ENCODE measurements around the gene SENP2. TPM values are rescaled to one million over a fixed set of nuclear protein-coding genes. Genes with fewer than 3 reads are reported as not detected.
A peak's percentile ranks its signal among the peaks of the same experiment; 100 is the strongest.

The SENP2 gene
- total and polyA plus RNA-seq, 8 donors: 31.6 to 49.9 (median 43.7) TPM

DNA sequence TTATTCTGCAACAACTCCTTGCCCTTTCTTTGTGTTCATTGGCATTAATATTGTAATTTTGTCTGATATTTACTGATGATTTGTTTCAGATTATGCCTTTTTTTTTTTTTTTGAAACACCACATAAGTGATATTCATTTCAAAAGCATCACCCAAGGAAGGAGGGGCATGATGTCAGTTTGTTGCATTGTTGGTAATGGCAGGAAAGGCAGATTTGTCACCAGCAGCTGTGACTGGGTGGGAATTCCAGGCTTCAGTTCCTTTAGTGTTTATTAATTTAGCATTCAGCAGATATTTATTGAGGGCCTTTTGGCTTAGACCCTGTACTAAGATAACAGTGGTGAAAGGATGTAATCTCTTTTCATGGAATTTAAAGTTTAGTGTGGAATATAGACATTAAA is 19.5 kb downstream of the SENP2 start:
- no peak for ATAC-seq
- intact Hi-C loops (cut with DNase I): no loop called here
- no peaks in the 10 kb centered on the region for H3K4me1 ChIP-seq

DNA sequence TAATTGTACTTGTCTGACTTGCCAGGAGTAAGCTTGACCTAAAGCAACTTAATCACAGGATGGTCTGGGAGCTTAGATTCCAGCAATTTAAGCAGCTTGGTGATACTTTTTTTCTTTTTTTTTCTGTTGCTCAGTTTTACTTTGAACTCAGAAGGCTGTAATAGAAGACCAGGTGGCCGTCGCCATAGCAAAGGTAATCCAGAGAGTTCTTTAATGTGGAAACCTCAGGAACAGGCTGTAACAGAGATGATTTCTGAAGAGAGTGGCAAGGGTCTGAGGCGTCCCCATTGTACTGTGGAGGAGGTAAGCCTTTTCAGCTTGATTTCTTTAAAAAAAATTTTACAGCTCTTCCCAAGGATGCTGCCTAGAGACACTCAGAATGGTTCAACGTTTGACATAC is 20.1 kb downstream of the SENP2 start:
- Histone ChIP-seq H3K9me3 (no peaks in the 10 kb centered on the region), H3K27me3 (no peaks in the 10 kb centered on the region), H3K27ac (no peak overlapping the region), H3K4me3 (no peak overlapping the region), H3K4me1 (no peaks in the 10 kb centered on the region), H3K36me3 (peaks cover 0 to 100% of the 10 kb centered on the region in 2 donors)
- ATAC-seq (no peak), DNase-seq (no peak)
- intact Hi-C loops (cut with DNase I): no loop called here
- TF ChIP-seq, protein P1, sequence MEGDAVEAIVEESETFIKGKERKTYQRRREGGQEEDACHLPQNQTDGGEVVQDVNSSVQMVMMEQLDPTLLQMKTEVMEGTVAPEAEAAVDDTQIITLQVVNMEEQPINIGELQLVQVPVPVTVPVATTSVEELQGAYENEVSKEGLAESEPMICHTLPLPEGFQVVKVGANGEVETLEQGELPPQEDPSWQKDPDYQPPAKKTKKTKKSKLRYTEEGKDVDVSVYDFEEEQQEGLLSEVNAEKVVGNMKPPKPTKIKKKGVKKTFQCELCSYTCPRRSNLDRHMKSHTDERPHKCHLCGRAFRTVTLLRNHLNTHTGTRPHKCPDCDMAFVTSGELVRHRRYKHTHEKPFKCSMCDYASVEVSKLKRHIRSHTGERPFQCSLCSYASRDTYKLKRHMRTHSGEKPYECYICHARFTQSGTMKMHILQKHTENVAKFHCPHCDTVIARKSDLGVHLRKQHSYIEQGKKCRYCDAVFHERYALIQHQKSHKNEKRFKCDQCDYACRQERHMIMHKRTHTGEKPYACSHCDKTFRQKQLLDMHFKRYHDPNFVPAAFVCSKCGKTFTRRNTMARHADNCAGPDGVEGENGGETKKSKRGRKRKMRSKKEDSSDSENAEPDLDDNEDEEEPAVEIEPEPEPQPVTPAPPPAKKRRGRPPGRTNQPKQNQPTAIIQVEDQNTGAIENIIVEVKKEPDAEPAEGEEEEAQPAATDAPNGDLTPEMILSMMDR (IDR thresholded peaks at IDR 0.05): no peak

More for the DNA sequence above, 19.5 kb downstream of the SENP2 start:
- Histone ChIP-seq H3K4me3 (no peak overlapping the region), H3K36me3 (peaks cover 0 to 100% of the 10 kb centered on the region in 2 donors), H3K27me3 (no peaks in the 10 kb centered on the region), H3K27ac (no peak overlapping the region), H3K9me3 (no peaks in the 10 kb centered on the region)
- TF ChIP-seq, protein P1 (IDR thresholded peaks at IDR 0.05): no peak
- DNase-seq: no peak

DNA sequence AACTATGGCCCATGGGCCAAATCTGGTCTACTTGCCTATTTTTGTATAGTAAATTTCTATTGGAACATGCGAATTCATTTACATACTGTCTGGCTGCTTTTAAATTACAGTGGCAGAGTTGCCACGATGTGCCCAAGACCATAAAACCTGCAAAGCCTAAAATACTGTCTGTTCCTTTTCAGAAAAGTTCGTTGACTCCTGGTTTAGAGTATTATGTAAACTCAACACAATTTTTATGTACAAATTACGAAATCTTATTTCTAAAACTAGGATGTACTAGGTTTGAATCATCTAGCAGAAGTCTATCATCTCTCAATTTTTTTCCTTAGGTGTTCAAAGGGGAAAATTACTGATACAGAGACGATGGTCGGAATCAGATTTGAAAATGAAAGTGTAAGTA is 26.9 kb downstream of the SENP2 start:
- intact Hi-C loops (cut with DNase I): no loop called here
- TF ChIP-seq, protein P1 (IDR thresholded peaks at IDR 0.05): no peak
- H3K36me3 ChIP-seq: peaks cover 0 to 96% of the 10 kb centered on the region in 2 donors

DNA sequence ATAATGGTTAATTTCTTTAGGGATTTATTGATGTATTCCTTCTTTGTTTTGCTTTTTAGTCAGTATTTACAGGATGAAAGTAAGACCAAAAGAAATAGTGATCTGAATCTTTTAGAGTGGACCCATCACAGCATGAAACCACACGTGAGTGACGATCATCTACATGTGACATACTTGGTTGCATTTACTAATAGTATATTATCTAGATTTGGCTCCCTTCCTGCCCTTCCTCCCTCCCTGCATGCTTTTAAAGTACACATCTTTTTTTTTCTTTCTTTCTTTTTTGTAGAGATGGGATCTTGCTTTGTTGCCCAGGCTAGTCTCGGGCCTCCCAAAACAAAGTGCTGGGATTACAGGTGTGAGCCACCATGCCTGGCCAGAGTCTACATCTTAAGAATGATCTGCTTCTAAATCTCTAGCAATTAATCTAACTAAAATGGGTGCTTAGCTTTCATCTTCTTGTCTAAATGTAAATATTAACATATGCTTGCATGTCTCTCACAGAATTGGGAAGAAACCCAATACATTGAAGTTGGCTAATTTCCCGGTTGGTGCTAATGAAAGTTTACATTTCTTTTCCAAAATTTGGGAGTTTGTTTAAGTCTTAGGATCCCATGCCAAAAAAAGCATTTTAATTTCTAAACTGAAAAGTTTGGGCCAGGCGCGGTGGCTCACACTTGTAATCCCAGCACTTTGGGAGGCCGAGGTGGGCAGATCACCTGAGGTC is 38.0 kb downstream of the SENP2 start:
- intact Hi-C loops (cut with DNase I): no loop called here
- Histone ChIP-seq H3K27me3 (no peaks in the 10 kb centered on the region), H3K27ac (no peak overlapping the region), H3K9me3 (no peaks in the 10 kb centered on the region), H3K4me3 (no peak overlapping the region), H3K4me1 (peaks cover under 1 to 3% of the 10 kb centered on the region in 2 donors), H3K36me3 (peaks cover 0 to 95% of the 10 kb centered on the region in 2 donors)
- ATAC-seq (no peak), DNase-seq (peak in 1 of 4 donors; percentile 17)
- TF ChIP-seq, protein P1 (IDR thresholded peaks at IDR 0.05): no peak

More for the DNA sequence above, 26.9 kb downstream of the SENP2 start:
- no peak overlapping the region for H3K4me3 ChIP-seq
- ATAC-seq (no peak), DNase-seq (no peak)
- no peaks in the 10 kb centered on the region for H3K4me1 ChIP-seq
- no peak overlapping the region for H3K27ac ChIP-seq
- no peaks in the 10 kb centered on the region for H3K27me3 ChIP-seq
- no peaks in the 10 kb centered on the region for H3K9me3 ChIP-seq

DNA sequence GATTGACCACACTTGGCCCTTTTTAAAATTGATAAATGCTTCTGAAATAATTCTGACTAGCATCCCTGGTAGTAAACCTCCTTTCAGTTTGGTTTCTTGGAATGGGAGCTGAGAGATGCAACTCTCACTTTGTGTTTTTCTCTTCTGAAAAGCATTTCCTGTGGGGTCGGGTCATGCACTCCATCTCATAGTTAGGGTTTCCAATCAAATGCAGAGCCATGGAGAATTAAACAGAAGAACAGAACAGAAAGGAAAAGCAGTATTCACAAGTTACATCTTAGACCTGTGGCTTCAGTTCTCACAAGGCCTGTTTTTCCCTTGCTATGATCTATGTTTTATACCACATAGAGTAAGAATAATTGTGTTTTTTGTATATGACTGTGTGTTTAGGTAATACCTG is 39.7 kb downstream of the SENP2 start:
- H3K36me3 ChIP-seq: peaks cover 0 to 87% of the 10 kb centered on the region in 2 donors

More for the DNA sequence above, 39.7 kb downstream of the SENP2 start:
- no peak for DNase-seq
- peaks cover 17 to 20% of the 10 kb centered on the region in 2 donors for H3K4me1 ChIP-seq
- H3K27ac ChIP-seq: no peak overlapping the region
- TF ChIP-seq, protein P1 (IDR thresholded peaks at IDR 0.05): no peak
- H3K4me3 ChIP-seq: no peak overlapping the region
- ATAC-seq: no peak
- H3K27me3 ChIP-seq: no peaks in the 10 kb centered on the region
- H3K9me3 ChIP-seq: no peaks in the 10 kb centered on the region
- intact Hi-C loops (cut with DNase I): no loop called here

Data from left lung (tissue), 10 donors.